T follicular helper cell (primary cell): ENCODE data around the gene PTGES2.
"Not testable (repeated sequence)": the region's sequence is repeated elsewhere in the genome, so short reads cannot be mapped to it uniquely, and the experiment has no call there.

Experiments used
- DNase-seq: peaks from one replicate; pipeline ENCODE4 v3.0.0-alpha.2; 2020; ENCODE audit warnings: low read depth

Gene PTGES2

DNA sequence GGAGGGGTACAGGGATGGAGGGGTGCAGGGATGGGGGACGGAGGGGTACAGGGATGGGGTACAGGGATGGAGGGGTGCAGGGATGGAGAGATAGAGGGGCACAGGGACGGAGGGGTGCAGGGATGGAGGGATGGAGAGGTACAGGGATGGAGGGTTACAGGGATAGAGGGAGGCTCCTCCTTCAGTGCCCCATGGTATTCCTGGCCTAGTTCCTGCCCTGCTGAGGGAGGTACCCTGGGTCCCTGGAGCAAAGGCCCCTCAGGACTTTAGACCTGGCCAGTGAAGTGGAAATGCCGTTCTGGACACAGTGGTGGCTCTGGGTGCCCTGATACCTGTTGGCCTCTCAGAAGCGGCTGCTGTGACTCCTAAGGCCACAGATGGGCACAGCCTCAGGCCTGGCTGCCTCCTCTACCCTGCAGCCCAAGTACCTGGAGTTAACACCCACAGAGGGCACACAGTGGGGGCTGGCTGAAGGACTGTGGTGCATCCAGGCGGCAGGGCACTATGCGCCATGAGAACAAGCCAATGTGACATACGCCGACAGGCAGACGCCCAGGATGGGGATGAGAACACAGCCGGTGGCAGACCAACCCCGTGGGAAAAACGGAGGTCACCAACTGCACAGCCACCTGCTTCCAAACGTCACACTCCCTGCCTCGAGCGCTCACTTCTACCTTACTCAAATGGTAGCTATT lies 8.4 kb downstream of the PTGES2 start:
- DNase-seq, result no peak

DNA sequence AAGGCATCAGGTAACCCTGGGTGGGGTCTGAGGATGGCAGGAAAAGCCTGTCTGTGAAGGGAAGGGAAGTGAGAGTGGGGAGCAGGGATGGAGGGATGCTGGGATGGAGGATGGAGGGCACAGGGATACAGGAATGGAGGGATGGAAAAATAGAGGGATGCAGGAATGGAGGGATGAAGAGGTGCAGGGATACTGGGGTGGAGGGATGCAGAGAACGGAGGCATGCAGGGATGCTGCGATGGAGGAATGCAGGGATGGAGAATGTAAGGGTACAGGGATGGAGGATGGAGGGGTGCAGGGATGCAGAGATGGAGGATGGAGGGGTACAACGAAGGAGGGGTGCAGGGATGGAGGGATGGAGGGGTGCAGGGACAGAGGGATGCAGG lies 9.1 kb downstream of the PTGES2 start:
- DNase-seq, result no peak

DNA sequence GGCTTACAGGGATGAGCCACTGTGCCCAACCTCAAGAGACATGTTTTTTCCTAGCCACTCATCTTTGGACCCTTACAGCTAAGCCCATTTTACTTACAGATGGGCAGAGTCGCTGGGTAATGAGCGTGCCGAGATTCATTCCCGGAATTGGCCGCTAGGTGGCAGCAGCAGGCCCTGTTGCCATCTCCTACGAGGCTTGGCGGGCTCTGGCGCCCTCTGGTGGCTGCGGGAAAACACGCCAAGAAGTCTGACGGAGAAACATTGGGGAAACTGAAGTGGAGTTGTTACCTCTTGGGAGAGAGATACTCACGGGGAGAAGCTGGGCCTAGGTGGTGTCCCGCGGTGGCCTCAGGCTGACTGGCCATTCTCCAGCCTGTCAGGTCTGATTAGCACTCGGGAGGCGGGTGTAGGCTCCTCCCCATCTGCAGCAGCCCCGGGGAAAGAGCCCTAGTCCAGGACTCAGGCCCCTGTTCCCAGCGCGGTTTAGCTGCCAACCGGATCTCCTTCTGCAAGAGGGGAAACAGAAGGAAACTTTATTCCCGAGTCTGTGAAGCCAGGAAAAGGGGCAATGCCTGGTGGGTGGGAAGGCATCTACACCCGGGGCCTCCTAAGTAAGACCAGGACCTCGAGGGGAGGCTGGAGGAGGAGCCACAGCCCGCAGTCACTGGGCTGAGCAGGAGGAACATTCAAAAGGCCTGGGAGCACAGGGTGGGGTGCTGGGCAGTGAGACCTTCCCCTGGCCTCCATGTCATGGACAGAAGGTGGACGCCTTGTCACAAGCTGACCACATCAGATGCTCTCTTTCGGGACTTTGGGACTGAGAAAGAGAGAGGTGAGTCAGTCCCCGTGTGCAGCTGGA lies 9.7 kb downstream of the PTGES2 start:
- peak; percentile 93 for DNase-seq

DNA sequence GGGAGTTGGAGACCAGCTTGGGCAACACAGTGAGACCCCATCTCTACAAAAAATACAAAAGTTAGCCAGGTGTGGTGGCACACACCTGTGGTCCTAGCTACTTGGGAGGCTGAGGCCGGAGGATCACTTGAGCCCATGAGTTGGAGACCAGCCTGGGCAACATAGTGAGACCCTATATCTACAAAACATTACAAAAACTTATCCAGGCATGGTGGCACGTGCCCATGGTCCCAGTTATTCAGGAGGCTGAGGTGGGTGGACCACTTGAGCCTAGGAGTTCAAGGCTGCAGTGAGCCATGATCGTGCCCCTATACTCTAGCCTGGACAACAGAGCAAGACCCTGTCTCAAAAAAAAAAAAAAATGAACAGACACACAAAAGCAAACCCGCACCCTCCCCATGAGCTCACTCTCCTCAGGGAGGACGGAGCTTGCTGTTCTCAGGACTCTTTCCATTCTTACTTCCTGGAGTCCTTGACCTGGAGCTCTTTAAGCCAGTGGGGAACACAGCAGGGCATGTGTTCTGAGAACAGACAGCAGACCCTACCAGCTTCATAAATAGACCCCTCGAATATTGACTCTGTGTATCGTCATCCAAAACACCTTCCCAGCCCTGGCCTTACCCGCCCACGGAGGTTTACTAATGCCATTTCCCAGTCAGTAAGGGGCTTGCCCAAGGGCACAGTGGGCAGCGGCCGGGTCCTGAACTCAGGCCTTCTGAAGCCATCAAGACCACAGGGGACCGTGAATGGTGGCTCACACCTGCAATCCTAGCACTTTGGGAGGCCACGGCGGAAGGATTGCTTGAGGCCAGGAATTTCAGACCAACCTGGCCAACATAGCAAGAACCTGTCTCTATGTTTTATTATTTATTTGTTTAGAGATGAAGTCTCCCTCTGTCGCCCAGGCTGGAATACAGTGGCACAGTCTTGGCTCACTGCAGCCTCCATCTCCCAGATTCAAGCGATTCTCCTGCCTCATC lies 11.1 kb downstream of the PTGES2 start:
- no peak for DNase-seq

DNA sequence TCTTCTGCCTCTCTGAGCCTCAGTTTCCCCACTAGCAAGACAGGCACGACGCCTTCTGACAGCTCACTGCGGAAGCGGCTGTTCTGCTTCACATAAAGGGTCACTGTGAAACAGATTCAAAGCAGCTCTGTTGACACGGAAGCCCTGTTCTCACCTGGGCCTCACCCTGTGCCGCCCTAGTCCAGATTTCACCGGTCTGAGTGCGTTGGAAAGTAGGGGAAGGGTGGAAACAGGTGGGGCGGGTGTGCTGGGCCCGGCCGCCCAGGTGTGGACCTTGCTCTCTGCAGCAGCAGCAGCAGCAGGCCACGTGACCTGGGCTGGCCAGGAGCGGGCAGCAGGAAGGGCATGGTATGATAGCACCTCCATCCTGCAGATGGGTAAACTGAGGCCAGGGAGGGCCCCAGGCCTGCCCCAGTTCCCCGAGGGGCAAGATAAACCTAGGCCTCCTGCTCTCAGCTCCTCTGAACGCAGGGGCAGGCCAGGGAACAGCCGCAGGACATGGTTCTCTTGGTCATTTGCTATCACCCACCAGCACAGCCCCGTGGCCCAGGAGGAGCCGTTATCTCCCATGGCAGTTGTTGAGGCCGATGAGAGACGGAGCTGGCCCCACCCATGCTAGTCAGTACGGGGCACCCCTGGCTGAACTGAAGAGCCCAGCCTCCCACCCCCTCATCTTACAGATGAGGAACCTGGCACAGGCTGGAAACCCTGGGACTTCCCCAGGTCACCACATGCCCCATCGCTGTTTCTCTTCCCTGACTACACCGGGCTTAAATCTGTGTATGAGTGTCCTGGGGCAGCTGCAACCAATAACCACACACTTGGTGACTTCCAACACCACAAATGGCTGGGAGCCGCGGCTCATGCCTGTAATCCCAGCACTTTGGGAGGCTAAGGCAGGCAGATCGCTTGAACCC lies 12.1 kb downstream of the PTGES2 start:
- DNase-seq, result no peak

DNA sequence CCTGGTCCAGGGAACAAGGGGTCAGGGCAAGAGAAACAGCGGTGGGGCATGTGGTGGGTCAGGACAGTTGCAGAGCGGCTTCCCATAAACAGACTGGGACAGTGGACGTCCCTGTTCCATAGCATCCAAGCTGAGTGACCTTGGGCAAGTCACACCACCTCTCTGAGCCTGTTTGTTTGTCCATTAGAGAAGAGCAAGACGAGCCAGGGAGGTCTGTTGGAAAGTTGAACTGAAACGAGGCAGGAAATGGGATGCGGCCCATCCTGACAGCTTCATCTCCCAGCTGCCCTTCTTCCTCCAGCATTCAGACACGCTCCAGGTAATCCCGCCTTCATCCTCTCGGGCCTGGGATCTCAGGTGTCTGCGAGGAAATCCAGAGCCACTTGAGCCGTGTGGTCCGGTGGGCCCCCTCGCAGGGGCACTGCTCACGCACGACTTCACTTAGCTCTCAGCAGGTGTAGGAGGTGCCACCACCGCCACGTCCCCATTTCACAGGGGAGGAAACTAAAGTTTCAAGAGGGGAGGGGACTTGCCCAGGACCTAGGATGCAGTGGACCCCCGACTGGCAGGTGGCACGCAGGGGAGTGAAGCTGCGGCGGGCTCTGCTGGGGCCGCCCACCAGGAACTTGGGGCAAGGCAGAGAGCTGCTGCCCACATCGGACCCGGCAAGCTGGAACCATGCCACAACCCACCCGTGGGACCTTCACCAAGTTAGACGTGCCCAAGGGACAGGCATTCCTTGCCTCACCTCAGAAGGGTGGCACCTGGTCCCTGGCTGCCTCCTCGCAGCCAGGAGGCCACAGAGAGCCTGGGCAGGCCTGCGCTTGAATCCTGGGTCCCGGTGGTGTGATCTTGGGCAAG lies 13.0 kb downstream of the PTGES2 start:
- no peak for DNase-seq

DNA sequence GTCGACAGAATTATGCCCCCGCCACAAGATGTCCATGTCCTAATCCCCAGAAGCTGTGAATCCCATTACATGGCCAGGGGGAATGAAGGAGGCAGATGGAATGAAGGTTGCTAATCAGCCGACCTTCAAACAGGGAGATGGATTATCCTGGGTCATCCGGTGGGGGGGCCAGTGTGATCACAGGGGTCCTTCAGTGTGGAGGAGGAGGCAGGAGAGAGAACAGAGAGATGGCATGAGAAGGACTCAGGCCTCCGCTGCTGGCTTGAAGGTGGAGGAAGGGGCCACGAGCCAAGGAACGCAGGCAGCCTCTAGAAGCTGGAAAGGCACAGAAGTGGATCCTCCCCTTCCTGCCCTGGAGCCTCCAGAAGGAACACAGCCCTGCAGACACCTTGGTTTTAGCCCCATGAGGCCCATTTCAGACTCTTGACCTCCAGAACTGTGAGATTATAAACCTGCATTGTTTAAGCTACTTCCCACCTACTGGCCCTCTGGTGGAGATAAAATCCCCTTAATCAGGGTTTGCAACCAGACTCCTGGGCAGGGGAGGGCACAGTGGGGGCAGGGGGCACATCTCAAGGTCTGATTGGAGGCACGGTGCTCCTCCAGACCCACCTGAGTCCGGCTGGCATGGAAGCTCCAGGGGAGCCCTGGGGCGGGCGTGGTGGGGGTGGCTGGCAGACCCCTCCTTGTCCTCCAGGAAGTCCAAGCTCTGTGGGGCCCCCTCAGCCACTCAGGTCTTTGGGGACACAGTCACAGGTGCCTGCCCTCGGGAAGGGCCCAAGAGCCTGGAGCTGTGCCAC lies 13.8 kb downstream of the PTGES2 start:
- DNase-seq, result no peak

DNA sequence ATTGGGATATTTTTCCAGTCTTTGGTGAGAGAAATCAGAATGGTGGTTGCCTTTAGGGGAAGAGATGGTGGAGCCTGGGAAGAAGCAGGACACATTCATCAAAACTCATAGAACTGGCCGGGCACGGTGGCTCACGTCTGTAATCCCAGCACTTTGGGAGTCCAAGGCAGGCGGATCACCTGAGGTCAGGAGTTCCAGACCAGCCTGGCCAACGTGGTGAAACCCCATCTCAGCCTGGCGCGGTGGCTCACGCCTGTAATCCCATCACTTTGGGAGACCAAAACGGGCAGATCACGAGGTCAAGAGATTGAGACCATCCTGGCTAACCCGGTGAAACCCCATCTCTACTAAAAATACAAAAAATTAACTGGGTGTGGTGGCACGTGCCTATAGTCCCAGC lies 15.8 kb downstream of the PTGES2 start:
- DNase-seq, result not testable (repeated sequence)

DNA sequence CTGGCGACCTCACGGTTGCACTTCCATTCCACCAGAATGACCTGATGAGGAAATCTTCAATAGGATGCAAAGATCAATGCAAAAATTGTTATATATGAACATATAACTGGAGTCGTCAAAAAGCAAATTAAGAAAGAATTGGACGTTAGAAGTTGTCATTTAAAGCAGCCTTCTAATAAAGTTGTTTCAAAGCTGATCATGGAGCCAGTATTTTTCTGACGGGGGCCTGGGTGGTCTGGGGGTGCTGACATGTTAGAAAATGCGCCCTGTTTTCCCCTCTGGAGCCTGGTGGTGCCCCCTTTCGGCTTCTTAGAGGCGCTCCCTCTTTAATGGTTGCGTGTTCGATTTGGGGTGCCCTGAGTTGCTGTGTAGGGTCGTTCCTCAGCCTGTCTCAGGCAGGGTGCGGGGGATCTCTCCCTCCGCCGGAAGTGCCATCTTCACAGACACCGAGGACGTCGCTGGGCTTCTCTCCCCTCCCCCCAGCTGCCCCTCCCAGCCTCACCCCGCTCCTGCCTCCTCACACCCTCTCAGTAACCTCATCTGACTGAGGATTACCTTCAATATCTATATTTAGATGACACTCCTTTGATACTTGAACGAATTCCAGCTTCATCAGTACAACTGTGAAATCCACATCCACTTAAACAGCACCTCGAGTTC lies 18.3 kb downstream of the PTGES2 start:
- no peak for DNase-seq

DNA sequence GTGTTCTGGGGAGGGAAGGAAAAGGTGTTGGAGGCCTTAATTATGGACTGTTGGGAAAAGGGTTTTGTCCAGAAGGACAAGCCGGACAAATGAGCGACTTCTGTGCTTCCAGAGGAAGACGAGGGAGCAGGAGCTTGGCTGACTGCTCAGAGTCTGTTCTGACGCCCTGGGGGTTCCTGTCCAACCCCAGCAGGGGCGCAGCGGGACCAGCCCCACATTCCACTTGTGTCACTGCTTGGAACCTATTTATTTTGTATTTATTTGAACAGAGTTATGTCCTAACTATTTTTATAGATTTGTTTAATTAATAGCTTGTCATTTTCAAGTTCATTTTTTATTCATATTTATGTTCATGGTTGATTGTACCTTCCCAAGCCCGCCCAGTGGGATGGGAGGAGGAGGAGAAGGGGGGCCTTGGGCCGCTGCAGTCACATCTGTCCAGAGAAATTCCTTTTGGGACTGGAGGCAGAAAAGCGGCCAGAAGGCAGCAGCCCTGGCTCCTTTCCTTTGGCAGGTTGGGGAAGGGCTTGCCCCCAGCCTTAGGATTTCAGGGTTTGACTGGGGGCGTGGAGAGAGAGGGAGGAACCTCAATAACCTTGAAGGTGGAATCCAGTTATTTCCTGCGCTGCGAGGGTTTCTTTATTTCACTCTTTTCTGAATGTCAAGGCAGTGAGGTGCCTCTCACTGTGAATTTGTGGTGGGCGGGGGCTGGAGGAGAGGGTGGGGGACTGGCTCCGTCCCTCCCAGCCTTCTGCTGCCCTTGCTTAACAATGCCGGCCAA lies 19.1 kb downstream of the PTGES2 start:
- no peak for DNase-seq

DNA sequence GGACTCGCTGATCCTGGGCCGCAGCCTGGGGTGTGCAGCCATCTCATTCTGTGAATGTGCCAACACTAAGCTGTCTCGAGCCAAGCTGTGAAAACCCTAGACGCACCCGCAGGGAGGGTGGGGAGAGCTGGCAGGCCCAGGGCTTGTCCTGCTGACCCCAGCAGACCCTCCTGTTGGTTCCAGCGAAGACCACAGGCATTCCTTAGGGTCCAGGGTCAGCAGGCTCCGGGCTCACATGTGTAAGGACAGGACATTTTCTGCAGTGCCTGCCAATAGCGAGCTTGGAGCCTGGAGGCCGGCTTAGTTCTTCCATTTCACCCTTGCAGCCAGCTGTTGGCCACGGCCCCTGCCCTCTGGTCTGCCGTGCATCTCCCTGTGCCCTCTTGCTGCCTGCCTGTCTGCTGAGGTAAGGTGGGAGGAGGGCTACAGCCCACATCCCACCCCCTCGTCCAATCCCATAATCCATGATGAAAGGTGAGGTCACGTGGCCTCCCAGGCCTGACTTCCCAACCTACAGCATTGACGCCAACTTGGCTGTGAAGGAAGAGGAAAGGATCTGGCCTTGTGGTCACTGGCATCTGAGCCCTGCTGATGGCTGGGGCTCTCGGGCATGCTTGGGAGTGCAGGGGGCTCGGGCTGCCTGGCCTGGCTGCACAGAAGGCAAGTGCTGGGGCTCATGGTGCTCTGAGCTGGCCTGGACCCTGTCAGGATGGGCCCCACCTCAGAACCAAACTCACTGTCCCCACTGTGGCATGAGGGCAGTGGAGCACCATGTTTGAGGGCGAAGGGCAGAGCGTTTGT lies 19.9 kb downstream of the PTGES2 start:
- no peak for DNase-seq

DNA sequence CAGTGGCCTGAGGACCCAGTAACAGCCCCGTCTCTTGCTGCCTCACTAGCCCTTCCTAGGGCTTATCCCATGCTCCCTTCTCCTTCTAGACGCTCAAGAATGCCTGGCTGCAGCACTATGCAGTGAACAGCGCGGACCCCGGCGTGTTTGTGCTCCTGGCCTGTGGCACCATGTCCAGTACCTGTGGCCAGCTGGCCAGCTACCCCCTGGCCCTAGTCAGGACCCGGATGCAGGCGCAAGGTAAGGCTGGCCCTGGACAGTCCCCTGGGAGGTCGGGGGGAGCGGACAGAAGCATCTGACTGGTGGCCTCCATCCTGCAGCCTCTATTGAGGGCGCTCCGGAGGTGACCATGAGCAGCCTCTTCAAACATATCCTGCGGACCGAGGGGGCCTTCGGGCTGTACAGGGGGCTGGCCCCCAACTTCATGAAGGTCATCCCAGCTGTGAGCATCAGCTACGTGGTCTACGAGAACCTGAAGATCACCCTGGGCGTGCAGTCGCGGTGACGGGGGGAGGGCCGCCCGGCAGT lies 20.5 kb downstream of the PTGES2 start:
- no peak for DNase-seq

DNA sequence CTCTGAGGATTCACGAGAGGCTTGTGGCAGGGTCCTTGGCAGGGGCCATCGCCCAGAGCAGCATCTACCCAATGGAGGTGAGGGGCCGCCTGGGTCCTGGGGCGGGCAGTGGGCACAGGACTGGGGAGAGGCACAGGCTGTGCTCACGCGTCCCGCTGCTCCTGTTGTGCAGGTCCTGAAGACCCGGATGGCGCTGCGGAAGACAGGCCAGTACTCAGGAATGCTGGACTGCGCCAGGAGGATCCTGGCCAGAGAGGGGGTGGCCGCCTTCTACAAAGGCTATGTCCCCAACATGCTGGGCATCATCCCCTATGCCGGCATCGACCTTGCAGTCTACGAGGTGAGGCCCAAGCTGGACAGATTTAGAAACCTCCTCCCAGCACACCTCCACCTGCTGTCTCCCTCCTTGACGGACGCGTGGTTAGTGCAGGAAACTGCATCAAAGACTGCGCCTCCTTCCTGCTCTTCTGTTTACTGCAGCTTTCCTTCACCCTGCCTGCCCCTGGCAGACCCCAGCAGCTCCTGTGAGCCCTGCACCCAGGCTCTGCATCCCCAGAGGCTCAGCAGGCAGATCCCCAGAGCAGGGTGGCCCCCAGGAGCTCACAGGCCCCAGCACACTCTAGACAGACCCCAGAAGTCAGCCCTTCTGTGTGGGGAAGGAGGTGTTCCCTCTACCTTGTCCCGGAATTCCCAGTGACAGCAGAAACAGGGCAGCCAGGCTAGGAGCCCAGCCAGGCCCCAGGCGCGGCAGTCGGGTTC lies 21.2 kb downstream of the PTGES2 start:
- no peak for DNase-seq

DNA sequence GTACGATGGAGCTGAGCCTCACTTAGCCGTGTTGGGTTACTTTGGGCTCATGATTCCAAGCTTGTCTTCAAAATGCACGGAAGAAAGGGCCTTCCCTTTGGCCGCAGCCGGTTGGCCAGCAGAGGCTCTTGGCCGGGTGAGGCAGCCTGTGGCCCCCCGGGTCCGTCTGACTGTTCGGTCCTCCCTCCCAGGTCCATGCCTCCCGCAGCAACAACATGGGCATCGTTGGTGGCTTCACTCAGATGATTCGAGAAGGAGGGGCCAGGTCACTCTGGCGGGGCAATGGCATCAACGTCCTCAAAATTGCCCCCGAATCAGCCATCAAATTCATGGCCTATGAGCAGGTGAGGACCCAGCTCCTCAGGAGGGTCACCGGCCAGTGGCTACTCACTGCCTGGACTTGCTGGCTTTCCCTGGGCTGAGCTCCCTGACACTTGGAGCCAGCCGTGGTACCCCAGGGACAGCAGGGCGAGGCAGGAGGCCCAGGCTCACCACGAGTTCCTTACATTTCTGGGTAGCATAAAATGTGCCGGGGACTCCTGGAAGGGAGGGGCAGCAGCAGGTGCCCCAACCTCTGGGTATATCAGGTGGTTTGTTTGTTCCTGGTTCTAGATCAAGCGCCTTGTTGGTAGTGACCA lies 21.9 kb downstream of the PTGES2 start:
- DNase-seq, result no peak

DNA sequence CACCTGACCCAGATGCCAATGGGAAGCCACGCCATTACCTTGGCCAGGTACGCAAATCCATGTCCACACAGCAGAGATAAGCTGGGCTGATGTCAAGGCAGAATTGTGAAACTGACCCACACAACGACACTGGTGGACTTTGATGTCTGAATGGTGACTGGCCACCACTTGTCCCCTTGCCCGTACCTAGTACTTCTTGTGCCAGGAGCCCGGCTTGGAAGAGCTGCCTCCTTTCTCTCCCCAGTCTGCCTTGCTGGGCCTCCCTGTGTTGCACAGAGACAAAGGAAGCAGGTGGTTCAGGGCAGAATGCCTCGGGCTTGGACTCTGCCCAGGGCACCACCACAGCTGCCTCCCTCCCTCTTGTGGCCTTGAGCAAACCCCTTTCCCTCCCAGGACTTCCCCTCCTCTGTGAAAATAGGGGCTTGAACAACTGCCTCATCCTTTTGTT lies 23.3 kb downstream of the PTGES2 start:
- DNase-seq, result no peak

DNA sequence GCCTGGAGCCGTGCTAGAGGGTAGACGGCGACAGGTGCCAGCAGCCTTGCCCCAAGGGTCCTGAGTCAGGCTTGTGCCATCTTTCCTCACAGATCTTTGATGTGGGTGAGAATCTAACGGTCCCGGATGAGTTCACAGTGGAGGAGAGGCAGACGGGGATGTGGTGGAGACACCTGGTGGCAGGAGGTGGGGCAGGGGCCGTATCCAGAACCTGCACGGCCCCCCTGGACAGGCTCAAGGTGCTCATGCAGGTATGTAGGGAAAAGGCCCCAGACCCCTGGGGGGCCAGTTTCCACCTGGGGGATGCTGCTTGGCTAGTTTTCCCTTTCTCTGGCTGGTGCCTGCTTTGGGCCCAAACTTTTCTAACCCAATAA lies 24.0 kb downstream of the PTGES2 start:
- peak; percentile 26 for DNase-seq
